Activated CD4-positive, alpha-beta T cell treated with anti-CD3 and anti-CD28 coated beads, Interleukin-2, amount 50 U/mL, for 16 hours (primary cell): Measurements from ENCODE around the gene ZNF775.
A peak's percentile ranks its signal among the peaks of the same experiment; 100 is the strongest.

Experiments
- DNase-seq: peaks from one replicate; pipeline ENCODE4 v3.0.0-alpha.2; 2020

ZNF775 gene

DNA sequence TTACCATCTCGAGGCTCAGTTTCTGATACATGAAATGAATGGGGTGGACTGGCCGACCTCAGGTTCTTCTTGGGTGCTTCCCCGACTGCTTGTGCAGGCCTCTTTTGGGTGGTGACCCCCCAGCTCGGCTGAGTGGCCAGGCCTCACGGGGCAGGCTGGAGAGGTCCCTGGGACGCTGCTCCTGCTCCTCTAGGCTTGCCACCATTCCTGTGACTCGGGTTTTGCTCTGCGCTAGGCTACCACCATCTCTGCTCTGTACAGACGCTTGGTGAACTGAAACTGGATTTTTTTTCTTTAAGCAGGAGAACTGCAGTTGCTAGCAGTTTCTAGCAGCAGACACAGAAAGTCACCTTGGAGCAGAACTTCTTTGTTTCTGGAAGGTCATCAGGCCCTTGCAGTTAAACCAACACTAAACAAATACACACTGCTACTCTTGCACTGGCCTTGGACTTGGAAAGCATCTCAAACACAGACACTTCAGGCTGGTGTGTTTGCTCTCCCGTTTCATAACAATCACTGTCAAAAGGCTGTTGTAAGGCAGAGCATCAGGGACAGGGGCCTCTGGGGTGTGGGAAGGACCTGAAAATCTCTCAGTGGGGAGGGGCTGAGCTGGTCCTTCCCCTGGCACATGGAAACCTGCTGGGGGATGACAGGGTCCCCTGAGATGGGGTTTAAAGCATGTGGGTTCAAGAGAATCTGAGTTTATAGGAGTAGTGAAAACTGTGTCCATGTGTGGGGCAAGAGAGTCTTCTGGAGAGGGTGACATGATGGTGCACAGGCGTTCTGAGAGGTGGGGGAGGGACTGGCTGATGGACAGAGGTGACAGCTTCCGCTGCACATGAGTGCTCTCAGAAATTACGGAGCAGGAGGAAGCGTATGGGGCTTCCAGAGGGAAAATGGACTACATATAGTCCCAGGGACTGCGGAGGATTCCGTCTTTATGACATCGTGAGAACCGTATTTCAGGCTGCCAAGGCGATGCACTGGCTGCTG lies 36.3 kb downstream of the ZNF775 start:
- no peak for DNase-seq

DNA sequence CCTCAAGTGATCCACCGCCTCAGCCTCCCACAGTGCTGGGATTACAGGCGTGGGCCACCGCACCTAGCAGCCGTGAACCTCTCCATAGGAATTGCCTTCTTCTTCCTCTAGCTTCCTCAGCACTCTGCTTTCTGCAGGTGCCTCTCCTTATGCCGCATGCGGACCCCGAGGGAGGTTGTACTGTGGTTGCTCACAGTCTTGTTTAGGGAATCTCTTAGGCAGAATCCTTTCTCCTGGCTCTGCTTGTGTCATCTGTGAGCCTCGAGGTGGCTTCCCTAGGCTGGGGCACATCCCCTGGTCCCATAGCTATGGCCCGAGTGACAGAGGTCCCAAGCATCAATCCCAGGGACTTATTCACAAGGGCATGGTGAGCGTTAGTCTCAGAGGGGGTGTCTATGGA lies 38.1 kb downstream of the ZNF775 start:
- no peak for DNase-seq

DNA sequence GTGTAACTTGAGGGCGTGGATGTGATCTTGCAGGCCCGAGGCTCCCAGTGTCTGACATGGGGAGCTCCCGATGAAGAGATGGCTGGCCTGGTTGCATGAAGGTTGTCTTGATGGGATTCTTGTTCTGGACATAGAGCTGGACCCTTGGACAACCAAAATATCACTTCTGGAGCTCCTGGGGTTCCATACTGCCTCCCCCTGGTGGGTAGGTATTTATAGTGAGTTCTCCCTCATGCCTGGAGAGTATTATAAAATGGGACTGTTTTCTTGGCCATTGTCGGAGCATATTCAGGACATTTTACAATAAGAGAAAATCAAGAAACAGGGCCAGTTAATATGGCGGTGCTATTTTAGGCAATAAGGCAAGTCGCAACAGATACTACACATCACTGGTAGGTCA lies 38.7 kb downstream of the ZNF775 start:
- no peak for DNase-seq

DNA sequence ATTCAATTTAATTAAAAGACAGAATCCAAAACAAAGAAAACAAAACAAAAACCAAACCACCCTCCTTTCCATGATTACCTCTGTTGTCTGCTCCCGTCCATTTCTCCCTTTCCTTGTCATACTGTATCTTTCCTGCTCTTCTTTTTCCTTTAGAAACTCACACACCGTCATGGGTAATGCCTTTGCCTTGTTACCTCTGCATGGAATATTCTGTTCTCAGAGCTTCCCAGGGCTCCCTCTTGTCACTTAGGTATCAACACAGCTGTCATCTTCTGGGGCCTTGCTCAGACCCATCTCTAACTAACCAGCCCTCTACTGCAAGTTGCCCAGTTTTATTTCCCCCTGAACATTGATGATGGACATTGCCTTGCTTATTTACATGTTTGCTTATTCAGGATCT lies 41.1 kb downstream of the ZNF775 start:
- no peak for DNase-seq

DNA sequence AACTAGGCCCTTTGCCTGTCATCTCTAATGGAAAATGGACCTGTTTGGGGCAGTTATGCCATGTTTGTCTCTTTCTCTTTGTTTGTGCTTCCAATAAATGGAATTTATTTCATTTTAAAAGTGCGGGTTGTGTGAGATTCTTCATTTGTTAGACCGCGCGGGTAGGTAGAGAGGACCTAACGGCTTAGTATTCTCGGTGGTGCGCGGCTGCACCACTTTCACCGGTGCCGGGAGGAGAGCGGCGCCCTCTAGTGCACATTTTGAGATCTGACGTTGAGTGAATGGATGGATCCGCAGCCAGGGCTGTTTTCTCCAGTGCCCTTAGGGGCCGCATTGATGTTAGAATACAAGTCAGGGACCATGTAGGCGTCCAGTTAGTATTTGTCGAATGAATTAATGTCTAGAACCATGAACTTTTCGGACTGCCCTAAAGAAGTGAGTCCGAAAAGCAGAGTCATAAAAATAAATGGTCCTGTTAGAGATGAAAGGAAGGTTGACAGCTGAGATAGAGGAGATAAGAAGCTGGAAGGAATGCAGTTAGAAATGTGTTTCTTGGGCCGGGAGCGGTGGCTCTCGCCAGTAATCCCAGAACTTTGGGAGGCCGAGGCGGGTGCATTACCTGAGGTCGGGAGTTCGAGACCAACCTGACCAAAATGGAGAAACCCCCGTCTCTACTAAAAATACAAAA lies 42.0 kb downstream of the ZNF775 start:
- DNase-seq = peak; percentile 87

DNA sequence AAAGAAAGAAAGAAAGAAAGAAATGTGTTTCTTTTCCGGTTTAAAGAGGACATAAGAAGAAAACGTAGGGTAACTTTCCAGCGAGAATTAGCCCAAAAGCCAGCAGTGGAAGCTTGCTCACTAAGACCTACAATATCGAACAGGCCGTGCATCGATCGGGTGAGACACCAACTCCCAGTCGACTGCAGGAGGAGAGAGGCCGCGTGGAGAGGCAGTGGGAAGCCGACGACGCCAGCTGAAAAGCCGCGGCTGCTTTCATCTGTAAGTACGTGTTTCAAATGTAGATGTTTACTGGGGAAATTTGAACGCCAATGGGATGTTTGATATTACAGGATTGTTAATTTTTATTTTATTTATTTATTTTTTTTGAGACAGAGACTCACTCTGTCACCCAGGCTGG lies 42.7 kb downstream of the ZNF775 start:
- DNase-seq = no peak

DNA sequence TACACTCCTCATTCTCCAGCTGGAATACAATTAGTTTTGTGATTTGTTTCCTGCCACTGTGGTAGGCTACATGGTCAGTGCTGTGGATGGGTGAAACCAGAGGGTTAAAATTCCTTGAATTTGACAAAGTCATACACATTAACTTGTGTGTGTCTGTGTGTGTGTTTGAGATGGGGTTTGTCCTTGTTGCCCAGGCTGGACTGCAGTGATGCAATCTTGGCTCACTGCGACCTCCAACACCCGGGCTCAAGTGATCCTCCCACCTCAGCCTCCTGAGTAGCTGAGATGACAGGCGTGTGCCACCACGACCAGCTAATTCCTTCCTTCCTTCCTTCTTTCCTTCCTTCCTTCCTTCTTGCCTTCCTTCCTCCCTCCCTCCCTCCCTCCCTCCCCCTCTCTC lies 46.5 kb downstream of the ZNF775 start:
- DNase-seq = no peak

DNA sequence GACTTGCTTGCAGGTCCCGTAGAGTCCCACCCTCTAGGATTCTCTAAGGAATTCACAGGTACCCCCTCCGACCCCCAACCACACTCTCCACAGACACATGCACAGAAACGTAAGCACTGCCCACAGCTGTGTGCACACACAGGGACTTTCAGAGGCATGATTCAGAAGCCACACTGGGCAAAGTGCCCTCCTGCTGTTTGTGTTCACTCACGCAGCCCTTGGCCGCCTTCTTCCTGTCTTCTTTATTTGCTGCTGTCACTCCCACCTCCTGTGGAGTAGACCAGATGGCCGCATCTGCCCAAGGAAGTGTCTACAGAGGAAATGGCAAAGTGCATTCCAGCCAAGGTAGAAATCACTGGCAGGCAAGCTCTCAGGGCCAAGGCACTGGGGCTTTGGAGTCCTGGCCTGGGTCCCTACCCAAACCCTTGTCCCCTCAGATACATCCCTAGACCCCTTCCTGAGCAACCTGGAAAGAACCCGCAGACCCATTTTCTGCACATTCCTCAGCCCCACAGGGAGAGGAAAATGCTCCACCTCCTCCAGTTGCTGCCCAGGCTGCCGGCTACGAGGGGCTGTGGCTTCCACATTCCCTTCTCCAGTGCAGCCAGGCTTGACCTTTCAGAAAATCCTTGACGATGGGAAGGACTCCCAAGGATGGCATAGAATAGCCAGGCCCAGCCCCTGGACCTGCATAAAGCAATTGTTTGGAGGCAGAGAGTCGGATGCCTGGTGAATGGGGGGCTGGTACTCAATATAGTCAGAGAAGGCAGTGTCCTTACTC lies 49.7 kb downstream of the ZNF775 start:
- peak; percentile 25 for DNase-seq

DNA sequence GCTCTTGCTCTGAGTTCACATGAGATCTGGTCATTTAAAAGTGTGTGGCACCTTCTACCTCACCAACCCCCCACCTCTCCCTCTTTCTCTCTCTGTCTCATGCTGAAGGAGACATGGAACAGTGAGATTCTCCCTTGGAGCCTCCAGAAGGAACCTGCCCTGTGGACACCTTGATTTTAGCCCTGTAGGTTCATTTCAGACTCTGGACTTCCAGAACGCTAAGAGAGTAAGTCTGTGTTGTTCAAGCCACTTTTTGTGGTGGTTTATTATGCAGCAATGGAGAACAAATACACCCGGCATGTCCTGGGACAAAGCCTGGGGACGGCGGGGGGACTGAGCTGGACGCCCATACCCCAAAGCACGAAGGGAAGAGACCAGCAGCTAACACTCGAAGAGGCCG lies 50.6 kb downstream of the ZNF775 start:
- no peak for DNase-seq

DNA sequence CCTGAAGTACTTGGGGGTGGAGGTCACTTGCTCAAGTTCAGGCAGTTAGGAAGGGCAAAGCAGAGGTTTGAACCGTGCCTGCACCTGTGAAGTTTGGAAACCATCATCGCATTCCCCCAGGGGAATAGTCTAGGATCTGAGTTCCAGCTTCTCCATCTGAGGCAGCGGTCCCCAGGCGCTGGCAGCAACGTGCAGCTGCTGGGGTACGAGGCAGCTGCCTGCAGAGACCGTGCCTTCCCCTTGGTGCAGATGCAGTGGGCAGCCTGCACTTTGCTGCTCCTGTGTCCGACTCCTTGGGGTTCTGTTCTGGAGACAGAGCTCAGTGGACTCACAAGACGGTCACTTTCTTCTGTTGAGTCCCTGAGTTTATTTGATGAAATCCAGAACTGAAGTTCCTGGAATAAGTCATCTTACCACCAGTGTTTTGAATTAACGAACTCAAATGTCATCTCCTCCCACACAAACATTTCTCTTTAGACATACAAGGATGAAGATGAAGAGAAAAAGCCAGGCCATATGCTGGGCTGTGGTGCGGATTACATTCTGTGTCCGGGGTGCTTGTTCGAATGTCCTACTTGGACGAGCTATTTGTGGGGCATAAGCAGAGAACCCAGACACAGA lies 51.4 kb downstream of the ZNF775 start:
- no peak for DNase-seq

DNA sequence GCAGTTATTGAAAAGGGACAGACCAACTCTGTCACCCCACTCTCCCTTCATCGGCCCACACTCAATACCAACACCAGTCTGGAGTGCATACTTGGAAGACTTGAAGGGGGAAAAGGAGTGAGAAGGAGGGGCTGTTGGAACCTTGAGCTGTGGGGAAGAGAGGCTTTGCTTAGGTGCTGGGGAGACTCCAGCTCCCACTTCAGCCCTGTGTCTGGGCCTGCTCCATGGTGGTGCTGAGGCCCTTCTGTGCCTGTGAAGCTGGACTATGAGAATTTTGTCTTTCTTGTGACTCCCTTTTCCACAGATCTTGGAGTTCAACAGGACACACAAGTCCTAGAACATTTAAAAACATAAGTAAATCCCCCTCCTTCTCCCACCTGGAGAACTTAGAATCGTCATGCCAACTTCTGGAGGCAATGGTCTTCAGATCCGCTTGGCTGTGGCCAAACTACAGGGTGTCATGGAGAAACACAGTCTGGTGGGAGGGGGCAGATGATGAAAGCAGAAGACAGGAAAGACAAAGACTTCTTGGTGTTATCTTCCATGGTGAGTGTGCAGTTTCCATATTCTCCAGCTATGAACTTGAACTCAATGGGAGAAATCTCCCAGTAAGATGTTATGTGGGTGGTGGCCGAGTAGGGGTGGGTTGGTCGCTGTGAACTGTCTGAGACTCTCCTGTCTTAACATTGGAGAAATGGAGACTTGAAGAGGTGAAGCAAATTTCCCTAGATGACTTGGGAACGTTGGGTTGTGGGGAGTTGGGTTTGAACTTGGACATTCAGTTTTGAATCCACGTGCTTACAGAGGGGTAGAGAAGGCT lies 52.9 kb downstream of the ZNF775 start:
- no peak for DNase-seq

DNA sequence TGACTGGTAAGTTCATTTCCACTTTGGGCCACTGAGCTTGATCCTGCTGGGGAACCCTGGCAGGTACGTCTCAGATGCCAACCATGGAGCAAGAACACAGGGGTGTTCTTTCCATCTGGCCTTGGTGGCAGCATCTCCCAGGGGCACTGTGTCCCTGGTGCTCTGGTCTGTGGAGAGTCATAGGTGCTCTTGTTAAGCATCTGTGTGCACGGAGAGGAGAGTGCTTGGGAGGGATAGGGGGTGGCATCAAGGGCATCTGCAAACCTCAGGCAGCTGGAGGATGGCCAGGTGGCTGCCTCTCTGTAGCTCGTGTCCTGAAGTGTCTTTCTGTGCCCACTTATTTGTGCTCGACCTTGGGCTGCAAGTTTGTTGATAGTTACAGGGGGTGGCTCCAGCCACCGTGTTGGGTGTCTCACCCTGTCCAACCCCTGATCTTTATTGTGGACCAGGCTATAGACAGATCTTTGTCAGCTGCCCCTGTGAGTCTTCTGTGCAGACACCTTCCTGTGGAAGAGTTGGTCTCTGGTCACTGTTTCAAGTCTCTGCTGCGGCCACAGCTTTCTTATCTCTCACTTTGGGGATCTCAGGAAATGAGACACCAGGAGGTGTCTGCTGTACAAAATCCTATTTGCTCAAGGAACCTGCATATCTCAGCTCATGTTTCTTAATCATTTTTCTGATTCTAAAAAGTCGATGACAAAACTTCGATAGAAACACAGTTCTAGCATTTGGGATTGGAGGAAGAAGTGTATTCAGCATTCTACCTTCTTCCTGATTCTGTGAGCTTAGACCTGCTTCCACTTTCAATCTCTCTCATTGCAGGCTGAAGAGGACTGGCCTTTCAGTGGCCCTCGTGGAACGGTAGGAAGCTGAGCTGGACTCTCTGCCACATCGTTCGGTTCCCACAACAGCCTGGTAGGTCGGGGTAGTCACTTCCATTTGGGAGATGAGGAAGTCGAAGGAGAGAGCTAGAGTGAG lies 54.1 kb downstream of the ZNF775 start:
- no peak for DNase-seq

DNA sequence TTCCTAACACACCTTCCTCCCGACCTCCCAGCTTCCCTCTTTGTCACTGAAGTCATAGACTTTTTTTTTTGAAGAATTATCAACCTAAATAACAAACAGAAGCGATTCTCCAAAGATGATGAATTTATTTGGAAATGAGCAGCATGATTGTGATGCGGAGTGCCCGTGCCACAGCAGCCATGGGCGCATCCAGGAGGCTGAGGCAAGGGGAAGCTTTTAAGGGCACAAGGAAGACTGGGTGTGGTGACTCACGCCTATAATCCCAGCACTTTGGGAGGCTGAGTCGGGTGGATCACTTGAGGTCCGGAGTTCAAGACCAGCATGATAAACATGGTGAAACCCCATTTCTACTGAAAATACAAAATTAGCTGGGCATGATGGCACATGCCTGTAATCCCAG lies 55.1 kb downstream of the ZNF775 start:
- no peak for DNase-seq

DNA sequence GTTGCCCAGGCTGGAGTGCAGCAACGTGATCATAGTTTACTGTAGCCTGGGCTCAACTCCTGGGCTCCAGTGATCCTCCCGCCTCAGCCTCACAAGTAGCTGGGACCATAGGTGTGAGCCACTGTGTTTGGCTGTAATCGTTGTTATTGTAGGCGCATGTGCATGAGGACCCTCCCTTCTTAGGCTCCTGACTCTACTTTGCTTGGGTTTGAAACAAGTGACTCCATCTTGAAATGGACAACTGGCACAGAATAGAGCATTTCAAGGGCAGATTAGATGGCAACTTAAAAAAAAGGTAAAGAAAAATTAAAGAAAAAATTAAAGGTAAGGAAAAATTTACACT lies 55.9 kb downstream of the ZNF775 start:
- DNase-seq = no peak

DNA sequence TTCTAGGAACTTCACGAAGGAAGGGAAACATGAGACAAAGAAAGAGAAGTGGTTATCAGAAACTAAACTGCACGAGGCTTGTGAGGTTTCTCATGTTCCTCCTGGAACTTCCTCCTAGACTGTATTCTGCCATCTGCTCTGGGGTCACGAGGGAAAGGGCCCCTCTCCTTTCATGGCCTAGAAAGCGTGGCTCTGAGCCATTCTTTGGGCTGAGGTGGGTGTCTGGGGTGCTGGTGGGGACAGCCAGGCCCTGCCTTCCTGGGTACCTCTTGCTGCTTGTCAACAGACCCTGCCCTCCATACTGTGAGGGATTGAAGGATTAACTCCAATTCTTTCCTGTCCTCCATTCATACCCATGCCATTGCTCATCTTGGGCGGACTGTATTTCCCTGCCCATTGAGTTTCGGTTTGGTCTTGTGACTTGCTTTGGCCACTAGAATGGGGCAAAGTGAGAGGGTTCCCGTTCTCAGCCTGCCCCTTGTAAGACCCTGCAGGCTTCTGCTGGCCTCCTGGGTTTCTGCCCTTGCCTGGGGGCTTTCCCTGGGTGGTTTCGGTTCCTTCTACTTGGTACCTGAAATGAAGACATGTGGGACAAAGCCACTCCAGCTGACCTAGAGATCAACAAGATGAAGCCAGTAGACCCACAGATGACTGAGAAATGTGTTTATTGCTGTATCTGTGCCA lies 56.4 kb downstream of the ZNF775 start:
- DNase-seq = no peak

DNA sequence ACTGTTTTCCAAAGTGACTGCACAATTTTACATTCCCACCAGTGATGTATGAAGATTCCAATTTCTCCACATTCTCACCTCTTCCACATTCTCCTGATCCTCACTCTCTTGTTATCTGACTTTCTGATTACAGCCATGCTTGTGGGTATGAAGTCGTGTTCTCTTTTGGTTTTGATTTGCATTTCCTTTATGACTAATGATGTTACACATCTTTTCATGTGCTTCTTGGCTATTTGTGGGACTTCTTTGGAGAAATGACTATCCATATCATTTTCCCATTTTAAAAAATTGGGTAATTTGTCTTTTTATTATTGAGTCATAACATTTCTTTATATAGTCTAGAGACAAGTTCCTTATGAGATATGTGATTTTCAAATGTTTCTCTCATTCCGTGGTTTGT lies 60.8 kb downstream of the ZNF775 start:
- DNase-seq = peak; percentile 31

DNA sequence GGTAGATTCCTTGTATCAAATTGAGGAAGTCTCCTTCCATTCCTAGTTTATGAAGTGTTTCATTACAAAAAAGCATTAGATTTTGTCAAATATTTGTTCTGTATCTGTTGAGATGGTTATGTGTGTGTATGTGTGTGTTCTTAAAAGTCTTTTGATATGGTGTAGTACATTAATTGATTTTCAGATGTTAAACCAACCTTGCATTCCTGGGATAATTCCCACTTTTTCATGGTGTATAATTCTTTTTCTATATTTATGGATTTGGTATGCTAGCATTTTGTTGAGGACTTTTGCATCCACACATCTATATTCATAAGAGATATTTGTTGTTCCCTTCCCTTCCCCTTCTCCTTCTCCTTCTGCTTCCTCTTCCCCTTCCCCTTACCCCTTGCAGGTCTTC lies 62.4 kb downstream of the ZNF775 start:
- no peak for DNase-seq

DNA sequence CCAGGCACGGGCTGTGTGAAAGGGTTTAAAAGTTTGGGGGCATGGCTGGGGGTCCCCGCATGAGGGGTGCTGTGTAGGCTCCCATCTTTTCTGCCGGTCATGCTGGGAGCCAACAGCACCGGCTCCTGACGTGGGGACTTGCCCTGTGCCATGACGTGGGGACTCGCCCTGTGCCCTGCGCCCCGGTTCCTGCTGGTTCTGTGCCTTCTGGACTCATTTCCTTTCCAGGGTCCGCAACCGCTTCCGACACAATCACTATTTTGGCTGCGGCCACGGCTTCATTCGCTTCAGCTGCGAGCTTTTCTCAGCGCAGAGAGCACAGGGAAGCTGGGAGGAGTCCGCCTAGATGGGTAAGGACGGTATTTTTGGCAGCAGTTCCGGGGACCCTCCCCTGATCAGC lies 63.7 kb downstream of the ZNF775 start:
- no peak for DNase-seq

DNA sequence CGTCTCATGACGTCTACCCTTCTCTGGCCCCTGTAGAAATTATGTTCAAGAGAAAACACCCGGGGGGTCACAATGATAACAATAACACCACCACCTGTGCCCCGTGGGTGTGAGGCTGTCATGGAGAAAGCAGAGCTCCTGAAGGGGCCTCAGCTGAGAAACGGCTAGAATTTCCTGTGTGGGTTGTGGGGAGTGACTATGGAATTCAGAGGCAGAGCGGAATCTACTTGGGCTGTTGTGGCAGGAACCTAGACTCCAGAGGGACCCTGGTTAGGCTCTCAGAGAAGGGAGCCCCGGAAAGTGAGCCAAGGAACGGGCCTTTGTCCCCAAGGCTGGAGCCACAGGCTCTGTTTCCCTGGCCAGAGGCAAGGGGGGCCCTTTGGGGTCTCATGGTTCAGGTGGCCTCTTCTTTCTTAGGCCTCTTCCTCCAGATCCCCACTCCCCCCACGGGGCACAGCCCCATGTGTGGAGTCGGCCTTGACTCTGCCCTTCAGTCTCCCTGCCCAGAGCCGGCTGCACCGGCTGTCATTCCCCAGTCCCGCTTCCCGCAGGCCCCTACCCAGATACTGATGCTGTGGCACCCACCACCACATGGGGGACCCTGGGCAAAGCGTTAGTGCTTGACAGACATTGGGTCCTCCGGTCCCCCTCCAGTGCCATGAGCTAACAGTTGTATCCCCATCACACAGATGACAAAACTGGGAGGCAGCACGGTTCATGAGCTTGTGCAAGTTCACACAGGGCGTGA lies 64.8 kb downstream of the ZNF775 start:
- DNase-seq = no peak
